Activated CD4-positive, alpha-beta T cell treated with anti-CD3 and anti-CD28 coated beads, Interleukin-2, Interleukin-4, amounts not matched to agents 100 ng/mL and 50 ng/mL, durations not matched to agents 16 hours and 8 hours (primary cell): Measurements from ENCODE around the gene ABHD16B.
"Not testable (repeated sequence)": the region's sequence is repeated elsewhere in the genome, so short reads cannot be mapped to it uniquely, and the experiment has no call there.

ENCODE experiments used
- DNase-seq: peaks from one replicate; pipeline ENCODE4 v3.0.0-alpha.2; 2020; ENCODE audit warnings: low spot score

ABHD16B gene

DNA sequence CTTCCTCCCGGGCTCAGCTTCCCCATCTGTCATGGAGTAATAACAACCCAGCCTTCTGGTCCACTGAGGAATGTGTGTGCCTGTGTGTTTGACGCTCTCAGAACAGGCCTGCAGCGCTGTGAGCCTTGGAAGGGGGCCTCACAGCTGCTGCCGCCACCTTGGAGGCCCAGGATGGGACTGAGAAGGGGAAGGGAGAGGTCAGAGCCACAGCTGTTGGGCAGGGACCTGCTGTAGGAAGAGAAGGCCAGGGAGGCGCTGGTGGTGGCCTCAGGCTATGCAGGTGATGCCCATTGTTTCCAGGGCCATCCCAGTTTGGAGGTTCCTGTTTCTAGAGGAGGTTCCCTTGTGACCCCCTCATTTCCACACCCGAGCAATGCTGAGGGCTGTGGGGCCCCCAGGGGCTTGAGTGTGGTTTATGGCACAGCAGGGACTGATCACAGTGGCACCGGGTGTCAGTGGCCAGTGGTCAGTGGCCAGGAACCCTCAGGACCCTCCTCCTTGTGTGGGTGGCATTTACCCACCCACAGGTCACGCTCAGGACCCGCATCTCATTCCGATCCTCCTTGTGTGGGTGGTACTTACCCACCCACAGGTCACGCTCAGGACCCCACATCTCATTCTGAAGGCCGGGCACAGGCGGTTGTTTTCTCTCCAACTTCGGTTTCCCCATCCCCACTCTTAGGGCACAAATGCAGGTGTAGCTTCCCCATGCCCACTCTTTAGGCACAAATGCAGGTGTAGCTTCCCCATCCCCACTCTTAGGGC is 17.8 kb downstream of the ABHD16B start:
- DNase-seq: no peak

DNA sequence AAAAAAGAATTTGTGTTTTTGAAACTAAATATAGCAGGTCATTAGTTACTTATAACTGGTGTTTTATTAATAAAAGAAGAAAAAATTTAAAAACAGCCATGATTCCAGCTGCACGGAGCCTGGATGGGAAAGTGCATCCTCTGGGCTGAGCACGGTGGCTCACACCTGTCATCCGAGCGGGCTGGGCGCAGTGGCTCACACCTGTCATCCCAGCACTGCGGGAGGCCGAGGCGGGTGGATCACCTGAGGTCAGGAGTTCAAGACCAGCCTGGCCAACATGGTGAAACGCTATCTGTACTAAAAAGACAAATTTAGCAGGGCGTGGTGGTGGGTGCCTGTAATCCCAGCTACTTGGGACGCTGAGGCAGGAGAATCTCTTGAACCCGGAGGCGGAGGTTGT is 19.6 kb downstream of the ABHD16B start:
- DNase-seq: not testable (repeated sequence)

DNA sequence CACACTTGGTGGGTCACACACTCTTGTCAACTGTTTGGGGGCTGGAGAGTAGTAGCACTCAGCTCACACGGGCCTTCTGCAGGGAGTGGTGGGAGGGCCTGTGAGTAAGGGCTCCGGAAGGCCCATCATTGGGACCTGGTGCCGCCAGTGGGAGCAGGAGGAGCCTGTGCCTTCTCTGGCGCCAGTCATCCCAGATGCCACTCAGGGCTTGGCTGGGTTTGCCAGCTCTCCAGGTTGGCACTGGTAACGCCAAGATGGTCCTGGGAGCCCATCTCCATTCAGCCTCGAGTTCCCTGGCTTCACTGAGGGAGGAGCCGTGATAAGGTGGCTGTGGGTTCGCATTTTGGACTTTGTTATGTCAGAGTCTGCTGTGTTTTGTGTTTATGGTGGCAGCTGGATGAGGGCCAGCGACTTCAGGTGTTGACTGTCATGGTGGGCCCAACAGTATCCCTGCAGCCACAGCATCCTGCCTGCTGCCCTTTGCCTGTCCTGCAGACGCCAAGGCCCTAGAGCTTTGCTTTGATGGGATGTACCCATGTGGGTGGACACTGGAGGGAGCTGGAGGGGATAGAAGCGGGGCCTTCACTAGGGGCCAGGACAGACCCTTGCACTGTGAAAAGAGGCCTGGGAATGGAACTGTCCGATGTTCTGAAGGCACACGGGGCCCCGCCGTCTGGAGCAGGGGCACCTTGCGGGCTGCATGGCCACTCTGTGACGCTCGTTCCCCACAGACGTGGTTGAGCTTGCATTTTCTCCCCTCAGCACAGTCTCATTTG is 20.3 kb downstream of the ABHD16B start:
- no peak for DNase-seq

DNA sequence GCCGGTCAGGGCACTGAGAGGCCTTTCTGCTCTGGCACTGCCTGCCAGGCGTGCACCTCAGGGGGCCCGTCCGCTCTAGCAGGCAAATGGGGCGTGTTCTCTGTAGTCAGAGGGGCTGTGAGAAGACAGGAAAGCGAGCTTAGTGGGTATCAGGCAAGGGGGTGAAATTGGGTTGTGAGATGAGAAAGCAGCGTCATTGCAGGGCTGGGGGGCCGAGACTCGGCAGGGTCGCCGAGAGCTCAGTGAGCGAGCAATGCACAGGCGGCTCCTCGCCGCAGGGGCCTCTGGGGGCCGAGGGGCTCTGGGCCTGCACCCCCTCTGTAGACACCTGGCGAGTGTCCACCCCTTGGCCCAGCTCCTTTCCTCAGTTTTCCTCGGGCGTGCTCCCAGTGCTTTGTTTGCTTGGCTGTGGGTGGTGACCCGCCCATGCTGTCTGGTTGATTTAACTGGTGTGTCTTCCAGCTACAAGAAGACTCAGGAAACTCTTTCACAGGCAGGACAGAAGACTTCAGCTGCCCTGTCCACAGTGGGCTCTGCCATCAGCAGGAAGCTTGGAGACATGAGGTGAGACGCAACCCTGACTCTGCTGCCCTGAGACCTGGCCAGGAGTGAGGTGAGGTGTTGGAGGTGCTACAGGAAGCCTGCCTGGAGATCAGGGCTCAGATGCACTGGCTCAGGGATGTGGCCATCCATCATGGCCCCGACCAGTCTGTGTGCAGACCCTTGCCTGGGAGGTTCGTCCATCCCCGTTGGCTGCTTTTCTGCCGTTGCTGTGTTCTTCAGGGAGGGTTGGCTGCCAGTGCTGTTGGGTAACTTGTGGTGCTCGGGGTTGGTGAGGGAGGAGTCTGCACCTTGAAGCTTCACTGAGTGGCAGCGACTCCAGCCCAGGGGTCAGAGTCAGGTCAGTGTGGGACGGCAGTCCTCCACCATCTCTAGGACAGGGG is 21.2 kb downstream of the ABHD16B start:
- DNase-seq: no peak

DNA sequence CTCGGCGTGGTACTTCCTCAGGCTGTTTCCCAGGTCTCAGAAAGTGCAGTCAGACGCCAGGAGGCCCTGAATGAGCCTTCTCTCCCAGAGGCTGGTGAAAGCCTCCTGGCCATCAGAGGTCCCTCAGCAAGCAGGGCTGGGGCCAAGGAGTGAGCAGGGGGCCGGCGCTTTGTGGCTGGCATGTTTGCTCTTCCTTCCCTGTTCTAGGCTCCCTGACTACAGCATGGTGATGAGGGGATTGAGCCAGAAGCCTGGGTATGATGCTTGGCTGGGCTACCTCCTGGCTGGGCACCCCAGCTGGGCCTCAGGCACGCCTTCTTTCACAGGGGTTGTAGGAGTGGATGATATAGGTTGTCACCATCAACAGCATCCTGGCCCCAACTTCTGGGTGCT is 21.9 kb downstream of the ABHD16B start:
- DNase-seq: no peak

DNA sequence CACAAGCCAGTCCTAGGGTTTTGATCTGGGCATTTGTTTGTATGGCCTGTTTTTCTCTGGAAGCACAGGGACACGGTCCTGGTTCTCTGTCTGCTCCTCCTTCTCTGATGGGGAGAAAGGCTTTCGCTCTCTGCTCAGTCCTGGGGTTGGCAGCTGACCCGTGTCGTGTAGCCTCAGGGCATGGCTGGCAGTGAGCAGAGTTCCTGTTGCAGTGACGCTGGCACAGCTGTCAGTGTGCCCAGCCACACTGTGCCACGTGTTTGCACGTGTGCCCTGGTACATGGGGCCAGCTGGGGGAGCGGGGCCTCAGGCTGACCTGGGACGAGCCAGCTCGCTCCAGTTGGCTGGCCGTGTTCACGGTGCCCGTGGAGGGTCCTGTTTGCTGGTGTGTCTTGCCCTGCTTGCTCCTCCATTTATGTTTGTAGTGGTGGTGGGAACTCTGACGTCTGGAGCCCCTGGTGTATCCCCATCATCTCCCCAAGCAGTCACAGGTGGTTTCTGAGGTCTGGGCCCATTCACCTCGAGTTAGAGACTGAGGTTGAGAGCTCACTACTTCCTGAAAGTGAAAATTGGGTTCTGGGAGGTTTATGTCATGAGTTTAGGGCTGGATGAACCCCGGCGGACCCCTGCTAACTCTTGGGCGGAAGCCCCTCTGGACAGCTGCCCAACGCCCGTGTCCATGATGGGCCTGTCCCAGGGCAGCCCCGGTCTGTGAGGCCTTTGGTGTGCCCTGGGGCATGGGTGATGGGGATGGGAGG is 23.4 kb downstream of the ABHD16B start:
- DNase-seq: no peak

DNA sequence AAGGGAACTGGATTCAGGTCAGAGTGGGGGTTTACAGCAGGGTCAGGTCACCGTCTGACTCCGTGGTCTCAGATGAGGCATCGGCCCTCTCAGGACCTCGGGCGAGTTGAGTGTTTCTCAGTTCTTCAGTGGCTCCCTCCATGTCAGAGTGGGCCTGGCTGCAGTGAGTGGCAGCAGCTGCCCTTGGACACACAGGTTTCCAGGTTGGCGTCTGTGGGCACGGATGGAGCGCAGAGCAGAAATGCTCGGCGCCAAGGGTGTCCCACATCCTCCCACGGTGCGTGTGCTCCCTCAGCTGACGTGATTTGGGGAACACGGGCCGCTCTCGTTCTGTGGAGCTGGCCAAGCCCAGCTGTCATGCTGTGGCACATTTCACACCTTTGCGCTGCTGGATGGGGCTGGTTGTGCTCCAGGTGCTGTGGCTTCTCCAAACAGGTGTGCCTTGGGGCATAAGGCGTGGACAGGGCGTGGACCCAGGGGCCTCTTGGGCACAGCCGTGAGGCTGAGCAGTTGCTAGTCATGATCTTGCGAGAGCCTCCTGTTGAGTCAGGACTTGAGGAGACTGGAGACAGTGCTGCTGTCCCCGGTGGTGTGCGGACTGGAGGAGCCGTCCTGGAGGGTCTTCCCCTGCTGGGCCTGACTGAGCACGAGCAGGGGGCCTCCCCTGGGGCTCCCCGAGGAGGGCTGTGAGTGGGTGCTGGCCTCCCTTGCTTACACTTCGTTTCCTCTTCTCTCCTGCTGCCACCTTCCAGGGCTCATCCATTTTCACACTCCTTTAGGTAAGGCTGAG is 24.2 kb downstream of the ABHD16B start:
- DNase-seq: no peak

DNA sequence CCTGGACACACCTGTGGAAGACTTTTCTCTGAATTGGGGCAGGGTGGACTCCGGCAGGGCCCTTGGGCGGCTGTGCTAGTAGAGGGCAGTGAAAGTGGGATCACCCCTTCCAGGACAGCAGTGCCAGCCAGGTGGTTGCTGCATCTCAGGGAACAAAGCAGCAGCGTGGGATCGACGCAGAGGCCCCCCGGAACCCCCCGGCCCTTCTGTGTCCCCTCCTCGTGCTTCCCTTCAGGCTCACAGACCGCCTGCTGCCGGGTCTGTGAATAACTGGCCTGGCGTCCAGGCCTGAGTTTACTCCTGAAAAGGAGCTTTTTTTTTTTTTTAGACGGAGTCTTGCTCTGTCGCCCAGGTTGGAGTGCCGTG is 24.7 kb downstream of the ABHD16B start:
- no peak for DNase-seq

DNA sequence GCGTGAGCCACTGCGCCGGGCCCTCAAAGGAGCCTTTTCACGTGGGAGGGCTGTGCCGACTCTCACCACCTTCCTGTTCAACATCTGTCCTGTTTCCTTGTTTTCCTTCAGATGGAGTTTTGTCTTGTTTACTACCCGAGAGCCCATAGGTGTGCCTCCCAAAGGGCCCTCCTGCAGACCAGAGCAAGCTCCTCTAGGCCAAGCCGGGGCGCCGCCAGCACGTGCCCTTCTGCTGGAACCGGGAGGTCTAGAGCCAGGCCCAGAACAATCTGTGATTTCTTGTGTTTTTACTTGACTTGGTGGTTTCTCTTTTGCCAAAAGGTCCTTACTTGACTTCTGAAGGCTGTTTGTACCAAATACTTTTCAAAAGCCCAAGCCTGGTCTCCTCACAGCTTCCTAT is 25.6 kb downstream of the ABHD16B start:
- no peak for DNase-seq

DNA sequence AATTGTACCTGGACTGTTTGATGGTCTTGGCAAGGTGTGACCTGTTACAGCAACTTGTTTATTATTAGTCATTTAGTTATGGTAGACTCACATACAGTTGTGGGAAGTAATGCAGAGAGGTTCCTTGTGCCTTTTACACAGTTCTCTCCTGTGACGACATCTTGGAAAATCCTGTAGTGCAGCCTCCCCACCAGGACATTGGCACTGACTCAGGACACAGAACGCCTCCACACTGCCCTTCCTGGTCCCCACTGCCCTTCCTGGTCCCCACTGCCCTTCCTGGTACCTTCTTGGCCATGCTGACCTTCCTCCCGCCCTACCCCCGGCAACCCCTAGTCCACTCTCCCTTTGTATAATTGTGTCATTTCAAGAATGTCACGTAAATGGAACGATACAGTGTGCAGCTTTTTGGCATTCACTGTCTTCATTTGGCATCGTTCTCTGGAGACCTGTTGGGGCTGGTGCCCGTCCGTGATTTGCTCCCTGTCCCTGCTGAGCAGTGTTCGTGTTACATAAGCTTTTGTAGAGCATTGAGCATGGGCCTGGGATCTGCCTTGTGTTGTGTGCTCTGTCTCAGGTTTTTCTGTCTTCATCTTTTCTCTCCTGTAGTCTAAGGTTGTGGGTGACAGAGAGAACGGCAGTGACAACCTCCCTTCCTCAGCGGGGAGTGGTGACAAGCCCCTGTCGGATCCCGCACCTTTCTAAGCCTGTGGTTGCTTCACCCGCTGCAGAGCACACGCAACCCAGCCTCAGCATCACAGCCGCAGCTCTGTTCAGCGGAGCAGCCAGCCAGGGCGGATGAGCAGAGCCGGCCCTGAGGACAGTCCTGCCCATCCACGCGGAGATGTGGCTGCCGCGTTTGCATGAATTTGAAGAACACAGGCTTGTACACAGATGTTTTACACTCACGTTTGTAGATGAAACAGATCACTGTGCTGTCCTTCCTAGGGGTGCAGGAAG is 28.2 kb downstream of the ABHD16B start:
- no peak for DNase-seq

DNA sequence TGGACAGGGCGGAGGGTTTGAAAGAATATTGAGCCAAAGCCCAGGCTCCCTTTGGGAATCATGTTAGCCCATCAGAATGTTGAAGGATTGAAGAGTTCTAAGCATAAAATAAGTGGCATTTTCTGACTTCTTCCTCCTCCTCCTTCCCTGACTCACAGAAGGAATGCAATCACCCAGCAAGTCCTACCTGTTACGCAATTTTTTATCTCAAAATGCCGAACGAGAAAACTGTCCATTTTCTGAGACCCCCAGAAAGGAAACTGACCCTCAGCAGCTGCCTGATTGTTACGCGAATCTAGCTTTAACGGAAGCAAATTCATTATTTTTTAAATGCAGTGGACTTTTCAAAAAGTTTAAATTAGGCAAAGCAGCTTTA is 28.9 kb downstream of the ABHD16B start:
- no peak for DNase-seq

DNA sequence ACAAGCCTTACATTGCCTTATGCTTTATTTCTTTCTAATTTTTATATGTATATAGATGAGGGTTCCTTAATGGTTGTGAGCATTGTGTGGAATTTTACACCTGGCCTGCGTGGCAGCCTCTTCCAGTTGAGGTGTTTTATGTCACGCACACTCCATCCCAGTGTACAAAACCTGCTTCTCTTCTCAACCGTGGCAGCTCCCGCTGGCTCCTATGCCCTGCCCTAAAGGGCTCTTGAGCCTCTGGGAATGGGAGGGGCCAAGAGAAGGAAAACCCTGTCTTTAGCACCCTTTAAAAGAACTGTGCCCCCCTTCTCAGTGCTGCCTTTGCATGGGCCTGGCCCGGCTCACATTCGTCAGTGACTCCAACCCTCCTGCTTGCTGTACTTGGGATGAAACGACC is 29.3 kb downstream of the ABHD16B start:
- DNase-seq: no peak

DNA sequence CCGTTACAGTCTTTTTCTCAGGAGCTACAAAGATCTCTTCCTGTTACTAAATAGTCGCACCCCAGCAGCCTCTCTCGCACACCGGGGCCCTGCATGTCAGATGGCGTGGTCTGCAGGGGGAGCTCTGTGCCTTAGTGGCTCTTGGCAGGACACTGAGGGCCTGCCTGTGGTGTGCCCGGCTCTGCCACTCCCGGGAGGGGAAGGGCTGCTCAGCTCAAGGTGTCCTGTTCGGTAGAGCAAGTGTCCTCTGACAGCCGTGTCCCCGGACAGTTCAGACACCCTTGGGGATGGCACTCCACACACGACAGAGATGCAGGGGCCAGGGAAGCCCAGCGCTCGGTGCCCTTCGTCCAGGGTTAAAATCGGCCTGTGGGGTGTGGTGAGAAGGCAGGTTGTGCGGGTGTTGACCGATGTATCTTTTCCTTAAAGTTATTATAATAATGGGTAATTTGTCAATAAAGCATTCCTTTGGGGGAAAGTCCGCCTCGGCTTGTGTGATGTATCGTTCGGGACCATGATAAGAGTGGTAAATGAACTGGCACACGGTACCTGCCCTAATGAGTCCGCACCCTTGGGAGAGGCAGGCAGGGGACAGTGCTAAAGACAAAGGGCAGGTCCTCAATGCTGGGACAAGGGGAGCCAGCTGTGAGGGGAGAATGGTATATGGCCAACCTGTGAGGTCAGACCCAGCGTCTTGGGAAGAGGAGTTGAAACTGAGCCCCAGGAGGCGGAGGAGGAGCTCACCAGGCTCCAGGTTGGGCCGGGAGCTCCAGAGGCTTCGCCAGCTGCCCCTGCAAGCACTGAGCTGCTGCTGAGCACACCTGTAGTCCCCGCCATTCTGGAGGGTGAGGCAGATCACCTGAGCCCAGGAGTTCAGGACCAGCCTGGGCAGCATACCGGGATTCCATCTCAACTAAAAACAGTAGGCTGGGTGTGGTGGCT is 30.0 kb downstream of the ABHD16B start:
- DNase-seq: no peak

DNA sequence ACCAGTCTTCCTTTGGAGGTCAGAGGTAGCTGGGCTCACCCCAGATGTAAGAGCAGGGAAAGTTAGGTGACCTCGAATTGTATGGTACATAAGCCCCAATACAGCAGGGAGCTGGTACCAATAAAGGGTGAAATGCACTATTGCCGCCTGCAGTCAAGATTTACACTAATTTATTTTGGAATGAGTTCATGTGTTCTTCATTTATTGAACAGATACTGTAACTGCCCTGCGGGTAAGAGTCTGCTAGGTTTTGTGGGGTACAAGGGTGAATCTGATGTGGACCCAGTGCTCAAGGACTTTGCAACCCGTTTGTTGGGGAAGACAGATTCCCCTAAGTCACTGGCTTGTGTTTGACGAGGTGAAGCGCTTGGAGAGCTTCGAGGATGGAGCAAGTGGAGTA is 31.1 kb downstream of the ABHD16B start:
- DNase-seq: no peak

DNA sequence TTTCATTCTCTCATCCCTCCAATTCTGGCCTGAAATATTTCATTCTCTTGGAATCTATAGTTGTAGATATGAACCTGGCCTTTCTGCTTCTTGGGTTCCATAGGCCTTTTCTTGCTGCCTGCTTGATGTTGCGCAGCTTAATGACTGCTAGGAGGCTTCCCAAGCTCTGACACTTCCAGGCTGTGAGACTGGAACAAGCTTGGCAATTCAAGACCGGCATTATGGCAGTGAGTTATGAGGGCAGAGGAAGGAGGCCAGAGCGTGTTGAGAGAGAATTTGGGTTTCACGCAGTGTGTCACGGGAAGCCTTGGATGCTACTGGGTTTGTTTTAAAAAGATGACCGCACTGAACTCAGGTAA is 32.7 kb downstream of the ABHD16B start:
- no peak for DNase-seq

DNA sequence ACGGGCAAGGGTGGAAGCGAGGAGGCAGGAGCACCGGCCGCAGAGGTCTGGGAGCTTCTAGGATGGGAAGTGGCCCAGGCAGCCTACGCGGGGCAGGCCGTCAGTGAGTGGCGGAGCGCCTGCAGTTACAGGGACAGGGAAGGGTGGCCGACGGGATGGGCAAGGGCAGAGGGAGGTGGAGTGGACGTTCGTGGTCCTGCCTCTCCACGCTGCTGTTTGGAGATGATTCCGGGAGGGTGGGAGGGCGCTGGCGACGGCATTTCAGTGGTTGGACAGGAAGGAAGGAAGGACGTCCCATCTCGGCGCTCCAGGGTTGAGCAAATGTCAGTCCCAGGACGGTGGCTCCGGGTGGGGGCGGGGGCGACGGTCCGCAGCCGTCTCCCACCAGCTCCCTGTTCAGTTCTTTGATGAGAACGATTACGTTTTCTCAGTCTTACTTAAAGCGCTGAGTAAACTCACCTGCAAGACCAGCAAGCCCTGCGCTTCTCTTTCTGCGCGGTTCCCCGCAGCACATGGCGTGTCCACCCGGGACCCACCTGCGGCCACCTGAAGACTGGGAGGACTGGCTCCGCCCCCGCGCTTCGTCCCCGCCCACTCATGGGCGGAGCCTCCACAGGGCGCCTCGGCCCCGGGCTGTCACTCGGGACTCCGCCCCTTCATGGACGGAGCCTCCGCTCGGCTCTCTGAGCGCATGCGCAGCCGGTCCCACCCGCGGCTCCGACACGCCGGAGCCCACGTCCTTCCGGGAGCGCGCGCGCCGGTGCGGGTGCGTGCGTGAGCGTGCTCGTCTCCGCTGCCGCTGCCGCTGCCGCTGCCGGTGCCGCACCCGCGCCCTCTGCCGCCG is 33.3 kb downstream of the ABHD16B start, which contains the start of gene DNAJC5:
TSS of gene DNAJC5 (plus strand) at position 769 of the 844 bp plus-strand sequence. CDS start 33,220 bp downstream, outside the sequence.
- DNase-seq: peak; percentile 97

DNA sequence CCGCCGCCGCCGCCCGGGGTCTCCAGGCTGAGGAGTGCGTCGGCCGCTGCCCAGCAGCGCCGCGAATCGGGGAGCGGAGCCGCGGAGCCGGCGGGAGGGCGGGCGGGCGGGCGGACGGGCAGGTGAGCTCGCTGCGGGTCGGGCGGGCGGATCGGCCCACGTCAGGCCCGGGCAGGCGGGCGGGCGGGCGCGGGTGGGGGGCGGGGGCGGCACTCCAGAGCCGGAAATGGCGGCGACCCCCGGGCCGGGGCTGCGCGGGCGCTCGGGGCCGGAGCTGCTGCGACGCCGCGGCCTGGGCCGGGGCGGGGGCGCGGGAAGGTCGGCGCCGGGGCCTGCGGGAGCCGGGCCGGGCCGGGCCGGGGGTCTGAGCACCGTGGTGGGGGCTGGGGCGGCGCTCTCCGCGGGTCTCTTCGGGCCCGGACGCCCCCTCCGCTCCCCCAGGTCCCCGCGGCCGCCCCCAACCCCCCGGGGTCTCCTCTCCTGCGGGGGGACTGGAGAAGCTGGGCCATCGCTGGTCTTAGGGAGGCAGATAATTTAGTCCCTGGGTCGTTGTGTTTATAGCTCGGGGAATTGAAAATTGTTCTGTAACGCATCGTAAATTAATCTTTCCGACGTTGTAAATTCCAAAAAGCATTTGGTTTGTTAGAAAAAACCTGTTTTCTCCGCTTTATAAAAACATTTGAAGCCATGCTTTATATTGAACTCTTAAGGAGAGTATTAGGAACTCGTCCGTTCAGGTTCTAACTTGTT is 34.1 kb downstream of the ABHD16B start:
- no peak for DNase-seq
